Endothelial cell of umbilical vein (primary cell): ENCODE measurements around the gene CDT1. TPM values are rescaled to one million over a fixed set of nuclear protein-coding genes. Genes with fewer than 3 reads are reported as not detected.
A peak's percentile ranks its signal among the peaks of the same experiment; 100 is the strongest.

Experiments
- BruUV-seq: library from RNA; stranded (reverse); fragments of 400-500 nt; replicated peaks from 2 replicates; lab custom pipeline; 2021; lab: Mats Ljungman, UMichigan
- CTCF ChIA-PET: fragments of 300-600, 350-600 bp; sonication (Branson Sonifier 250); formaldehyde crosslinking; loops from one replicate; lab custom pipeline; 2021; ENCODE audit warnings: antibody characterized with exemption, inconsistent platforms; lab: Charles Lee
- POLR2A ChIA-PET: fragments of 300-600, 350-600 bp; sonication (Branson Sonifier 250); formaldehyde crosslinking; loops from one replicate; lab custom pipeline; 2021; ENCODE audit warnings: antibody characterized with exemption, inconsistent platforms; lab: Charles Lee
- DNase-seq: peaks from one replicate; pipeline ENCODE4 v3.0.0-alpha.2; 2011; ENCODE audit warnings: low read depth, low spot score
- FAIRE-seq: peaks from 2 replicates; lab custom pipeline; 2011; peaks lifted over from hg19 to GRCh38; lab: Jason Lieb, UNC
- H2AFZ ChIP-seq: 2 replicates; pipeline ENCODE4 v1.6.0; 2012; ENCODE audit warnings: low read depth, low read length, control low read depth, inconsistent platforms
- H3K27ac ChIP-seq: 2 replicates; pipeline ENCODE4 v1.5.1; 2011; ENCODE audit warnings: low read depth, mild to moderate bottlenecking, control low read depth, low read length, moderate library complexity; ENCODE audit not compliant: insufficient read depth
- H3K27me3 ChIP-seq, 2 experiments: 2 replicates each; pipeline versions ENCODE4 v1.6.0 to v1.6.1; 2011; ENCODE audit warnings: low read length in 2 of 2, mixed read lengths in 1 of 2; ENCODE audit not compliant: control insufficient read depth in 2 of 2, insufficient read depth in 2 of 2
- H3K36me3 ChIP-seq, 2 experiments: 2 replicates in 1 of 2; 3 replicates in 1 of 2; pipeline ENCODE4 v1.5.1; 2011; ENCODE audit warnings: low read length in 2 of 2, mild to moderate bottlenecking in 1 of 2, moderate library complexity in 1 of 2; ENCODE audit not compliant: control insufficient read depth in 2 of 2, insufficient read depth in 2 of 2; ENCODE audit errors: extremely low read depth in 1 of 2
- H3K4me1 ChIP-seq: 3 replicates; pipeline ENCODE4 v1.5.1; 2011; ENCODE audit warnings: mild to moderate bottlenecking, low read length; ENCODE audit not compliant: control insufficient read depth, insufficient read depth; ENCODE audit errors: extremely low read depth
- H3K4me2 ChIP-seq: 2 replicates; pipeline ENCODE4 v1.6.1; 2011; ENCODE audit warnings: low read length, control low read depth, mixed read lengths; ENCODE audit not compliant: insufficient read depth
- H3K4me3 ChIP-seq, 3 experiments: fragments of 200-600 bp in 1 of 3; sonication (generic), shearing (Covaris generic) in 1 of 3; replicated peaks in 1 of 3; 2 replicates each; pipeline ENCODE4 v1.5.1; 2011 to 2016; ENCODE audit warnings: control low read depth in 3 of 3, low read length in 3 of 3, mild to moderate bottlenecking in 2 of 3, inconsistent platforms in 1 of 3, low read depth in 1 of 3, moderate library complexity in 1 of 3; ENCODE audit not compliant: insufficient read depth in 1 of 3
- H3K79me2 ChIP-seq: 2 replicates; pipeline ENCODE4 v1.6.0; 2012; ENCODE audit warnings: low read length, inconsistent platforms; ENCODE audit not compliant: control insufficient read depth, insufficient read depth
- H3K9ac ChIP-seq: replicated peaks from 2 replicates; pipeline ENCODE3; 2011; ENCODE audit warnings: low read length, control low read depth; ENCODE audit not compliant: insufficient read depth; ENCODE audit errors: extremely low read depth
- H3K9me1 ChIP-seq: replicated peaks from 3 replicates; pipeline ENCODE4 v1.6.0; 2011; ENCODE audit warnings: mild to moderate bottlenecking, low read length; ENCODE audit not compliant: control insufficient read depth, insufficient read depth; ENCODE audit errors: extremely low read depth
- H3K9me3 ChIP-seq: replicated peaks from 2 replicates; pipeline ENCODE4 v1.5.1; 2012; ENCODE audit warnings: low read length, inconsistent platforms; ENCODE audit not compliant: control insufficient read depth, insufficient read depth
- H4K20me1 ChIP-seq: replicated peaks from 2 replicates; pipeline ENCODE3; 2011; ENCODE audit warnings: mild to moderate bottlenecking, low read length; ENCODE audit not compliant: control insufficient read depth, insufficient read depth; ENCODE audit errors: extremely low read depth
- EZH2 ChIP-seq: IDR thresholded peaks from 2 replicates; pipeline ENCODE4 v1.6.1; 2012; ENCODE audit warnings: borderline replicate concordance, low read depth, mild to moderate bottlenecking, moderate library complexity, low read length, inconsistent platforms; ENCODE audit not compliant: severe bottlenecking
- FOS ChIP-seq: IDR thresholded peaks from 2 replicates; pipeline ENCODE4 v1.6.1; 2011; ENCODE audit warnings: mild to moderate bottlenecking, low read length, moderate library complexity, borderline replicate concordance; ENCODE audit not compliant: insufficient read depth
- GATA2 ChIP-seq: IDR thresholded peaks from 2 replicates; pipeline ENCODE4 v1.7.0; 2011; ENCODE audit warnings: low read depth, mild to moderate bottlenecking, moderate library complexity, mixed read lengths, low read length; ENCODE audit not compliant: insufficient read length, insufficient read depth
- JUN ChIP-seq: IDR thresholded peaks from 2 replicates; pipeline ENCODE4 v1.6.1; 2011; ENCODE audit warnings: borderline replicate concordance, low read depth; ENCODE audit not compliant: insufficient read length, insufficient read depth
- MYC ChIP-seq: IDR thresholded peaks from one replicate; pipeline ENCODE4 v1.6.1; 2011; ENCODE audit warnings: mild to moderate bottlenecking, low read depth, low read length
- POLR2A ChIP-seq: IDR thresholded peaks from 2 replicates; pipeline ENCODE4 v1.6.1; 2012; ENCODE audit warnings: low read depth, mild to moderate bottlenecking, control low read depth, low read length
- POLR2AphosphoS5 ChIP-seq: IDR thresholded peaks from 2 replicates; pipeline ENCODE4 v1.6.1; 2012; ENCODE audit warnings: low read depth, mild to moderate bottlenecking, control low read depth, low read length, moderate library complexity; ENCODE audit not compliant: insufficient read depth
- dilution Hi-C: fragments of 300-500 bp; cut with MboI; formaldehyde crosslinking; loops from one replicate; pipeline ENCODE4 v1.15.0; 2019; ENCODE audit warnings: low sequenced_read_pairs; ENCODE audit not compliant: extremely low pct_ligation_motif_present
- intact Hi-C: fragments of 100-400 bp; cut with micrococcal nuclease; formaldehyde crosslinking; loops from one replicate; pipeline ENCODE4 v1.10.0; 2022
- polyA plus RNA-seq, 4 experiments: library from polyadenylated mRNA; depleted of rRNA in 3 of 4; stranded (reverse) in 3 of 4; unstranded in 1 of 4; fragments of >200 nt; gene quantifications; 2 replicates each; pipeline versions ENCODE4 v1.2.1 to v1.2.3, GENCODE V29; 2011 to 2012; ENCODE audit warnings: missing spikeins in 1 of 4
- total RNA-seq: library from RNA; stranded (reverse); gene quantifications from 2 replicates; pipeline ENCODE4 v1.2.3, GENCODE V29; 2021
- TF ChIP-seq, protein P1 (sequence below): IDR thresholded peaks from 2 replicates; pipeline ENCODE4 v1.6.1; 2011; ENCODE audit not compliant: insufficient read depth, insufficient read length
- TF ChIP-seq, protein P2 (sequence below), 2 donors: IDR thresholded peaks; 1 replicate in 1 of 2; 2 replicates in 1 of 2; pipeline ENCODE4 v1.5.1; 2011; ENCODE audit warnings: low read length in 2 of 2, mild to moderate bottlenecking in 2 of 2, moderate library complexity in 2 of 2, control low read depth in 1 of 2, inconsistent platforms in 1 of 2, low read depth in 1 of 2; ENCODE audit not compliant: insufficient read depth in 1 of 2; ENCODE audit errors: extremely low read depth in 1 of 2

CDT1 gene
- total and polyA plus RNA-seq, 2 donors (not counting 3 experiments of a cell fraction or from before 2014, with no cell fraction given): 15.6 to 30.6 TPM

- H3K9ac ChIP-seq: no peak overlapping the region
- H3K4me3 ChIP-seq: no peak overlapping the region
- dilution Hi-C loops: no loop called here
- H3K79me2 ChIP-seq: peaks cover 95% of the 10 kb centered on the region
- H4K20me1 ChIP-seq: no peaks in the 10 kb centered on the region
- POLR2A ChIA-PET: no interaction called here
- H3K9me1 ChIP-seq: no peaks in the 10 kb centered on the region
- DNase-seq: peak; percentile 31
- H3K4me2 ChIP-seq: no peak overlapping the region
- FAIRE-seq: no peak
- TF ChIP-seq JUN (no peak), MYC (no peak), EZH2 (no peak), FOS (no peak), GATA2 (no peak), POLR2A (no peak), POLR2AphosphoS5 (no peak)
- TF ChIP-seq, protein P1, sequence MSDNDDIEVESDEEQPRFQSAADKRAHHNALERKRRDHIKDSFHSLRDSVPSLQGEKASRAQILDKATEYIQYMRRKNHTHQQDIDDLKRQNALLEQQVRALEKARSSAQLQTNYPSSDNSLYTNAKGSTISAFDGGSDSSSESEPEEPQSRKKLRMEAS: no peak
- TF ChIP-seq, protein P2, sequence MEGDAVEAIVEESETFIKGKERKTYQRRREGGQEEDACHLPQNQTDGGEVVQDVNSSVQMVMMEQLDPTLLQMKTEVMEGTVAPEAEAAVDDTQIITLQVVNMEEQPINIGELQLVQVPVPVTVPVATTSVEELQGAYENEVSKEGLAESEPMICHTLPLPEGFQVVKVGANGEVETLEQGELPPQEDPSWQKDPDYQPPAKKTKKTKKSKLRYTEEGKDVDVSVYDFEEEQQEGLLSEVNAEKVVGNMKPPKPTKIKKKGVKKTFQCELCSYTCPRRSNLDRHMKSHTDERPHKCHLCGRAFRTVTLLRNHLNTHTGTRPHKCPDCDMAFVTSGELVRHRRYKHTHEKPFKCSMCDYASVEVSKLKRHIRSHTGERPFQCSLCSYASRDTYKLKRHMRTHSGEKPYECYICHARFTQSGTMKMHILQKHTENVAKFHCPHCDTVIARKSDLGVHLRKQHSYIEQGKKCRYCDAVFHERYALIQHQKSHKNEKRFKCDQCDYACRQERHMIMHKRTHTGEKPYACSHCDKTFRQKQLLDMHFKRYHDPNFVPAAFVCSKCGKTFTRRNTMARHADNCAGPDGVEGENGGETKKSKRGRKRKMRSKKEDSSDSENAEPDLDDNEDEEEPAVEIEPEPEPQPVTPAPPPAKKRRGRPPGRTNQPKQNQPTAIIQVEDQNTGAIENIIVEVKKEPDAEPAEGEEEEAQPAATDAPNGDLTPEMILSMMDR (IDR thresholded peaks at IDR 0.05; ENCODE audit: extremely low read depth in 1 of 2, insufficient read depth in 1 of 2, low read depth in 1 of 2, low read length in 2 of 2): no peak
- H3K27ac ChIP-seq: no peak overlapping the region
- H3K9me3 ChIP-seq: no peaks in the 10 kb centered on the region
- H2AFZ ChIP-seq: no peak overlapping the region
- intact Hi-C loops: no loop called here
- no peaks in the 10 kb centered on the region for H3K27me3 ChIP-seq
- H3K4me1 ChIP-seq: peaks cover 45% of the 10 kb centered on the region
- no TSS peak for BruUV-seq
- CTCF ChIA-PET: interaction anchor here (1.4 to 6.4 kb wide), 4 partner anchors 9 to 33 kb away, joined by 3 to 35 read pairs (median 7); partner anchors contain the start of gene PIEZO1
- H3K36me3 ChIP-seq: peaks cover 0 to 4% of the 10 kb centered on the region in 2 experiments
Measured at GRCh38 chr16:88769617-88770460, 33.8 kb upstream of the CDT1 start.
